Karpas-422 (cell line): Measurements from ENCODE around the gene AFF1. TPM values are rescaled to one million over a fixed set of nuclear protein-coding genes. Genes with fewer than 3 reads are reported as not detected.
"Not testable (repeated sequence)": the region's sequence is repeated elsewhere in the genome, so short reads cannot be mapped to it uniquely, and the experiment has no call there.

Experiments used
- DNase-seq: peaks from one replicate; pipeline ENCODE4 v3.0.0-alpha.2; 2015
- H2AFZ ChIP-seq: fragments of 200-600 bp; sonication (generic); 2 replicates; pipeline ENCODE4 v1.6.1; 2014; ENCODE audit warnings: antibody characterized with exemption, low read length, mixed read lengths
- H3K27ac ChIP-seq: fragments of 200-600 bp; sonication (generic); 2 replicates; pipeline ENCODE4 v1.5.1; 2014; ENCODE audit warnings: mild to moderate bottlenecking, low read length, moderate library complexity
- H3K27me3 ChIP-seq: fragments of 200-600 bp; sonication (generic); 2 replicates; pipeline ENCODE4 v1.6.1; 2014; ENCODE audit warnings: low read length, mixed read lengths
- H3K36me3 ChIP-seq: fragments of 200-600 bp; sonication (generic); 2 replicates; pipeline ENCODE4 v1.6.1; 2014; ENCODE audit warnings: low read length, mixed read lengths; ENCODE audit not compliant: insufficient read depth
- H3K4me1 ChIP-seq: fragments of 200-600 bp; sonication (generic); 2 replicates; pipeline ENCODE4 v1.6.1; 2014; ENCODE audit warnings: mild to moderate bottlenecking, low read length, mixed read lengths
- H3K4me2 ChIP-seq: fragments of 200-600 bp; sonication (generic); 2 replicates; pipeline ENCODE4 v1.6.1; 2014; ENCODE audit warnings: low read length, low read depth, mild to moderate bottlenecking; ENCODE audit not compliant: poor library complexity, severe bottlenecking
- H3K4me3 ChIP-seq: fragments of 200-600 bp; sonication (generic); 2 replicates; pipeline ENCODE4 v1.5.1; 2014; ENCODE audit warnings: mild to moderate bottlenecking, antibody characterized with exemption, low read length, mixed read lengths
- H3K79me2 ChIP-seq: fragments of 200-600 bp; sonication (generic); 2 replicates; pipeline ENCODE4 v1.6.1; 2014; ENCODE audit warnings: mild to moderate bottlenecking, low read length, mixed read lengths
- H3K9ac ChIP-seq: fragments of 200-600 bp; sonication (generic); 2 replicates; pipeline ENCODE4 v1.6.0; 2014; ENCODE audit warnings: low read length
- H3K9me2 ChIP-seq: fragments of 200-600 bp; sonication (generic), shearing (Covaris generic); replicated peaks from 2 replicates; pipeline ENCODE4 v1.6.0; 2014; ENCODE audit warnings: mild to moderate bottlenecking, low read length, moderate library complexity; ENCODE audit not compliant: insufficient read depth
- H3K9me3 ChIP-seq: fragments of 300-700, 200-600 bp; sonication (generic); 2 replicates; pipeline ENCODE4 v1.6.1; 2014; ENCODE audit warnings: low read length, mixed read lengths
- H4K20me1 ChIP-seq: fragments of 200-600 bp; sonication (generic); 2 replicates; pipeline ENCODE4 v1.6.1; 2014; ENCODE audit warnings: mild to moderate bottlenecking, antibody characterized with exemption, low read length, low read depth; ENCODE audit not compliant: insufficient read depth
- total RNA-seq: library from RNA; depleted of rRNA; stranded (reverse); fragments of >200 nt; shearing (Covaris generic); gene quantifications from 2 replicates; pipeline ENCODE4 v1.2.3, GENCODE V29; 2014; ENCODE audit warnings: low replicate concordance

The AFF1 gene
- total RNA-seq, 1 experiment from 2014 or later = 6.6 TPM

DNA sequence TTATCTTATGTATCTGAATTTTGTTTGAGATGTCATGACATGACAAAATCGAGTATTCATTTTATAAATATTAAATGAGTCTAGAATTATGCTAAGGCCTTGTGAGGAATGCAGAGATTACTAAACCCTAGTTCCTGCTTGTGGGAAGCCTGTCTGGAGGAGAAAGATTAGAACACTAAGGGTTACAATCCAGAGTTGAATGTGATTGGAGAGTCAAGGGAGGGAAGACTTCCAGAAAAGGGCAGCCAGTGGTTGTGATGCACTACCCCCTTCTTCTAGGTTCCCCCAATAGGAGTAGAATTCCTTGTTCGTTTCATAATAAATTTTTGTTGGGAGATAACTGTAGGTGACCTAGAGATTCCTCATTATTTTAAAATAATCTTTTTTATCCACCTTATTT lies 141.1 kb downstream of the AFF1 start:
- no peaks in the 10 kb centered on the region for H4K20me1 ChIP-seq
- H3K79me2 ChIP-seq = no peaks in the 10 kb centered on the region
- H2AFZ ChIP-seq = no peak overlapping the region
- no peaks in the 10 kb centered on the region for H3K9me2 ChIP-seq
- no peaks in the 10 kb centered on the region for H3K36me3 ChIP-seq
- no peak overlapping the region for H3K27ac ChIP-seq
- H3K9me3 ChIP-seq = no peaks in the 10 kb centered on the region
- H3K4me3 ChIP-seq = no peak overlapping the region
- H3K9ac ChIP-seq = no peak overlapping the region
- 0 out of 2 replicates have a peak, but pooled peaks cover 3% of the 10 kb centered on the region for H3K27me3 ChIP-seq
- DNase-seq = no peak
- peaks cover 21% of the 10 kb centered on the region for H3K4me1 ChIP-seq
- no peak overlapping the region for H3K4me2 ChIP-seq

DNA sequence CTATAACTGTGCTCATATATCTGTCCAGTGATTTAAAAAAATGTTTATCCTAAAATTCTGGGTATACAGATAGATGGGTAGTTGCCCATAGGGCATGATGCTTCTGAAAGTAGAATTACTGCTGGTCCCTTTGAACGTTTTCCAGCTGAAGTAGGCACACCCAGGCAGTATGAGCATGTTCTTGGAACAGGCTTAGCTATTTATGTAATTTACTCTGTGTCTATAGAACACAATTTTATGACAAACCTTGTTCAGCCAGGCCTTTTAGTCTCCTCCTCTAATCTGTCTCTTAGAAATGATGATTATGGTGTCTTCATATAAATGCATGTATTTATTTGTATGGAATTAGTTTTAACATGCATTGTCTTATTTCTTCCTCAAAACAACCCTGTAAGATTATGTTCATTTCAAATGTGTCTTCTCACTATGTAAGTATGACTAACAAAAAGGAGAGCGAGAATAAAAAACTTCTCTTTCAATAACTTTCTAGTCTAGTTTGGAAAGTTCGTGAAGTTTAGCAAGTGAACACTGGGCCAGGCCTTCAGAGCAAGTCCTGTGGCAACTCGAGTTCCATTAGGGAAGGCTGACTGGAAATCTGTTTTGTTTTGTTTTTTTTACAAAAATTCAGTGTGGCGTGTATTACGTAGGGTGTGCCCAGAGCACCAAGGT lies 142.0 kb downstream of the AFF1 start:
- no peak overlapping the region for H3K4me3 ChIP-seq
- no peak overlapping the region for H3K4me2 ChIP-seq
- no peak overlapping the region for H3K9ac ChIP-seq
- no peak overlapping the region for H3K27ac ChIP-seq
- H4K20me1 ChIP-seq = no peaks in the 10 kb centered on the region
- H3K9me3 ChIP-seq = no peaks in the 10 kb centered on the region
- H3K9me2 ChIP-seq = no peaks in the 10 kb centered on the region
- no peaks in the 10 kb centered on the region for H3K36me3 ChIP-seq
- H2AFZ ChIP-seq = no peak overlapping the region
- DNase-seq = no peak
- no peaks in the 10 kb centered on the region for H3K79me2 ChIP-seq
- H3K27me3 ChIP-seq = 0 out of 2 replicates have a peak, but pooled peaks cover 3% of the 10 kb centered on the region
- H3K4me1 ChIP-seq = peaks cover 21% of the 10 kb centered on the region

DNA sequence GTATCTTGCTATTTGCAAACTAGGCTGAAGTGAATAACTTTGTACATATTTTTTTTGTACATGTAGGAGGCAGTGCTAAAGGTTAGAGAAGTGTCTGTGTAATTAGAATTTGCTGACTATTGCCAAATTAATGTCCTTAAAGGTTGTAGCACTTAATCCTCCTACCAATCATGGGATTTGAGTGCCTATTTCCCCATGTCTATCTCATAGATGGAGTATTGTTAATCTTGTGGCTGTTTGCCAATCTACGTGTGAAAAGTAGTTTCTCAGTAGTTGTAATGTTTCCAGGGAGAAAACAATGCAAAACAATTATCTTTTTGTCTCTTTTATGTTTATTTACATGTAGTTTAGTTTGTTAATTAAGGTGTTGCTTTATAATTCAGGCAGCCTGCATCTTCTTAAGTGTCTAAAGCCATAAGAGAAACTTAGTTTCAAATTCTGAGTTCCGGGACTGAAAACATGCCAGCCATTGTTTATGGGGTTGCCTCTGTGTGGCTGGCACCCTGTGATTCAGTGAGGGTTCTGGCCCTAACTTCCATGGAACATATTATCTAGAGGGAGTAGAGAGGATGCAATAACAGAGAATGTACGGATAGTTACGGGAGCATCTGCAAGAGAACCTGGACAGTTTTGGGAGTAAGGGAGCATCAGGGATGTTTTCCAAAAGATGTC lies 143.2 kb downstream of the AFF1 start:
- DNase-seq = no peak
- H3K36me3 ChIP-seq = no peaks in the 10 kb centered on the region
- H4K20me1 ChIP-seq = no peaks in the 10 kb centered on the region
- H3K9me3 ChIP-seq = no peaks in the 10 kb centered on the region
- H2AFZ ChIP-seq = no peak overlapping the region
- no peak overlapping the region for H3K9ac ChIP-seq
- no peaks in the 10 kb centered on the region for H3K9me2 ChIP-seq
- 0 out of 2 replicates have a peak, but pooled peaks cover 3% of the 10 kb centered on the region for H3K27me3 ChIP-seq
- no peak overlapping the region for H3K4me3 ChIP-seq
- no peaks in the 10 kb centered on the region for H3K79me2 ChIP-seq
- no peak overlapping the region for H3K27ac ChIP-seq
- peaks cover 15% of the 10 kb centered on the region for H3K4me1 ChIP-seq
- no peak overlapping the region for H3K4me2 ChIP-seq

DNA sequence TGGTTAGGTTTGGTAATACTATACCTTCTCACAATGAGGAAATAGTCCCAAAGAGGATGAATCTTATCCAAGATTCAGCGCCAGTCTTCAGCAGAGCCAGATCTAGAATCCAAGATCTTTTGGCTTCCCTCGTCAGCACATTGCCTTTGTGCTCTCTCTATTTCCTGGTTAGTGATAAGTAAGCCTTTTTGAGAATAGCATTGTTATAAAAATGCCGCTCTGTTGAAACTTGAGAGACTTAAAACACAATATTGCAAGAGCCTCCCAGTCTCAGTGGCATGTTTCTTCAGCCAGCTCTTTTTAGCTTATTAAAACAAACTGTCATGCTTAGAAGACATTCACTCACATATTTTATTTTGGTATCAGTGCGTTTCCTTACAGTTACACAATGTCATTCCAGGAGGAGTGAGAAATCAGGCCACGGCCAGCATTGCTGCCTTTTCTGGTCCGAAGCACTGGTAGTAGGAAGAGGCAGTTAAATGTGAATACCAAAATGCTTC lies 144.2 kb downstream of the AFF1 start:
- H4K20me1 ChIP-seq = no peaks in the 10 kb centered on the region
- no peak overlapping the region for H3K27ac ChIP-seq
- H3K4me1 ChIP-seq = peaks cover 5% of the 10 kb centered on the region
- H3K4me2 ChIP-seq = no peak overlapping the region
- H3K9me2 ChIP-seq = no peaks in the 10 kb centered on the region
- no peak overlapping the region for H2AFZ ChIP-seq
- no peak for DNase-seq
- 0 out of 2 replicates have a peak, but pooled peaks cover 3% of the 10 kb centered on the region for H3K27me3 ChIP-seq
- no peaks in the 10 kb centered on the region for H3K79me2 ChIP-seq
- no peak overlapping the region for H3K9ac ChIP-seq
- no peak overlapping the region for H3K4me3 ChIP-seq
- no peaks in the 10 kb centered on the region for H3K36me3 ChIP-seq
- no peaks in the 10 kb centered on the region for H3K9me3 ChIP-seq

- H3K9ac ChIP-seq = no peak overlapping the region
- H3K9me2 ChIP-seq = no peaks in the 10 kb centered on the region
- no peak overlapping the region for H2AFZ ChIP-seq
- no peaks in the 10 kb centered on the region for H3K9me3 ChIP-seq
- H3K4me1 ChIP-seq = no peaks in the 10 kb centered on the region
- no peaks in the 10 kb centered on the region for H3K36me3 ChIP-seq
- no peak overlapping the region for H3K4me2 ChIP-seq
- no peak for DNase-seq
- H3K79me2 ChIP-seq = no peaks in the 10 kb centered on the region
- no peak overlapping the region for H3K27ac ChIP-seq
- no peaks in the 10 kb centered on the region for H4K20me1 ChIP-seq
- H3K27me3 ChIP-seq = no peaks in the 10 kb centered on the region
- H3K4me3 ChIP-seq = no peak overlapping the region
These were observed 145.2 kb downstream of the AFF1 start for GRCh38 chr4:87079967-87080366.

- no peaks in the 10 kb centered on the region for H3K9me3 ChIP-seq
- H3K4me1 ChIP-seq = no peaks in the 10 kb centered on the region
- no peak overlapping the region for H3K9ac ChIP-seq
- H3K27ac ChIP-seq = no peak overlapping the region
- DNase-seq = no peak
- H4K20me1 ChIP-seq = no peaks in the 10 kb centered on the region
- H3K27me3 ChIP-seq = no peaks in the 10 kb centered on the region
- no peaks in the 10 kb centered on the region for H3K36me3 ChIP-seq
- H2AFZ ChIP-seq = no peak overlapping the region
- no peak overlapping the region for H3K4me3 ChIP-seq
- H3K4me2 ChIP-seq = no peak overlapping the region
- no peaks in the 10 kb centered on the region for H3K79me2 ChIP-seq
- no peaks in the 10 kb centered on the region for H3K9me2 ChIP-seq
These were observed 145.7 kb downstream of the AFF1 start for GRCh38 chr4:87080462-87080861.

- no peaks in the 10 kb centered on the region for H4K20me1 ChIP-seq
- H3K4me2 ChIP-seq = no peak overlapping the region
These were observed 147.0 kb downstream of the AFF1 start for GRCh38 chr4:87081826-87082225.

GRCh38 chr4:87085732-87086131 lies 150.9 kb downstream of the AFF1 start:
- H3K4me3 ChIP-seq, H4K20me1 ChIP-seq, H2AFZ ChIP-seq: not testable (repeated sequence)

More at GRCh38 chr4:87081826-87082225, 147.0 kb downstream of the AFF1 start:
- Histone ChIP-seq H3K9ac (no peak overlapping the region), H3K9me3 (no peaks in the 10 kb centered on the region), H2AFZ (no peak overlapping the region), H3K4me1 (no peaks in the 10 kb centered on the region), H3K4me3 (no peak overlapping the region), H3K9me2 (no peaks in the 10 kb centered on the region), H3K27ac (no peak overlapping the region), H3K27me3 (no peaks in the 10 kb centered on the region), H3K79me2 (no peaks in the 10 kb centered on the region), H3K36me3 (no peaks in the 10 kb centered on the region)
- DNase-seq = no peak

More at GRCh38 chr4:87085732-87086131, 150.9 kb downstream of the AFF1 start:
- not testable (repeated sequence) for H3K36me3 ChIP-seq, H3K4me1 ChIP-seq, H3K27ac ChIP-seq, H3K9me2 ChIP-seq, H3K79me2 ChIP-seq, H3K27me3 ChIP-seq, H3K9ac ChIP-seq, DNase-seq, H3K9me3 ChIP-seq, H3K4me2 ChIP-seq
